Smooth muscle cell (in vitro differentiated cells): ENCODE measurements around the gene DTX1. TPM values are rescaled to one million over a fixed set of nuclear protein-coding genes. Genes with fewer than 3 reads are reported as not detected.

Source experiments
- DNase-seq: peaks from one replicate; lab custom pipeline; 2025; ENCODE audit not compliant: unreplicated experiment; lab: John Stamatoyannopoulos, UW
- H2AFZ ChIP-seq: fragments of 200-600 bp; sonication (generic); 2 replicates; pipeline ENCODE4 v1.6.0; 2016; ENCODE audit warnings: antibody characterized with exemption, low read depth, mild to moderate bottlenecking
- H3F3A ChIP-seq: fragments of 200-600 bp; sonication (generic); 2 replicates; pipeline ENCODE4 v1.6.0; 2017; ENCODE audit warnings: antibody characterized with exemption, low read depth
- H3K27ac ChIP-seq: fragments of 200-600 bp; sonication (generic); 2 replicates; pipeline ENCODE4 v1.5.1; 2016; ENCODE audit warnings: low read depth, mild to moderate bottlenecking
- H3K27me3 ChIP-seq: fragments of 200-600 bp; sonication (generic); 2 replicates; pipeline ENCODE4 v1.6.1; 2016; ENCODE audit warnings: low read depth, mild to moderate bottlenecking
- H3K36me3 ChIP-seq: fragments of 200-600 bp; sonication (generic); 2 replicates; pipeline ENCODE4 v1.5.1; 2016; ENCODE audit warnings: low read depth
- H3K4me1 ChIP-seq: fragments of 200-600 bp; sonication (generic); 2 replicates; pipeline ENCODE4 v1.5.1; 2016; ENCODE audit warnings: low read depth
- H3K4me2 ChIP-seq: fragments of 200-600 bp; sonication (generic); 2 replicates; pipeline ENCODE4 v1.6.0; 2016; ENCODE audit warnings: mild to moderate bottlenecking
- H3K4me3 ChIP-seq: fragments of 200-600 bp; sonication (generic); 2 replicates; pipeline ENCODE4 v1.5.1; 2016; ENCODE audit warnings: mild to moderate bottlenecking
- H3K79me2 ChIP-seq: fragments of 200-600 bp; sonication (generic); 2 replicates; pipeline ENCODE4 v1.6.0; 2016; ENCODE audit warnings: low read depth, mild to moderate bottlenecking
- H3K9ac ChIP-seq: fragments of 200-600 bp; sonication (generic); 2 replicates; pipeline ENCODE4 v1.6.0; 2016; ENCODE audit warnings: low read depth
- H3K9me3 ChIP-seq: fragments of 200-600 bp; sonication (generic); replicated peaks from 2 replicates; pipeline ENCODE4 v1.5.1; 2016; ENCODE audit warnings: low read depth
- H4K20me1 ChIP-seq: fragments of 200-600 bp; sonication (generic); 2 replicates; pipeline ENCODE4 v1.6.0; 2016; ENCODE audit warnings: low read depth
- whole genome bisulfite sequencing: methylation state at CpG from one replicate; pipeline ENCODE4 v1.1.7; 2016; ENCODE audit warnings: low lambda C conversion rate; 5-methylcytosine and 5-hydroxymethylcytosine counted together
- polyA plus RNA-seq: library from polyadenylated mRNA; unstranded; fragments of >200 nt; fragmentation: Nextera tagmentation; extraction: Ambion mirVana; gene quantifications from 2 replicates; pipeline ENCODE4 v1.2.1, GENCODE V29; 2016
- total RNA-seq: library from RNA; depleted of rRNA; stranded (reverse); fragments of >200 nt; gene quantifications from 2 replicates; pipeline ENCODE4 v1.2.3, GENCODE V29; 2014
- TF ChIP-seq, protein P1 (sequence below): fragments of 200-600 bp; sonication (generic); IDR thresholded peaks from 2 replicates; pipeline ENCODE4 v1.5.1; 2017; ENCODE audit warnings: borderline replicate concordance, mild to moderate bottlenecking, antibody characterized with exemption; ENCODE audit not compliant: insufficient read depth, poor library complexity, severe bottlenecking

DTX1 gene
- total and polyA plus RNA-seq, 2 experiments from 2014 or later = 0.09 to 1.1 TPM

DNA sequence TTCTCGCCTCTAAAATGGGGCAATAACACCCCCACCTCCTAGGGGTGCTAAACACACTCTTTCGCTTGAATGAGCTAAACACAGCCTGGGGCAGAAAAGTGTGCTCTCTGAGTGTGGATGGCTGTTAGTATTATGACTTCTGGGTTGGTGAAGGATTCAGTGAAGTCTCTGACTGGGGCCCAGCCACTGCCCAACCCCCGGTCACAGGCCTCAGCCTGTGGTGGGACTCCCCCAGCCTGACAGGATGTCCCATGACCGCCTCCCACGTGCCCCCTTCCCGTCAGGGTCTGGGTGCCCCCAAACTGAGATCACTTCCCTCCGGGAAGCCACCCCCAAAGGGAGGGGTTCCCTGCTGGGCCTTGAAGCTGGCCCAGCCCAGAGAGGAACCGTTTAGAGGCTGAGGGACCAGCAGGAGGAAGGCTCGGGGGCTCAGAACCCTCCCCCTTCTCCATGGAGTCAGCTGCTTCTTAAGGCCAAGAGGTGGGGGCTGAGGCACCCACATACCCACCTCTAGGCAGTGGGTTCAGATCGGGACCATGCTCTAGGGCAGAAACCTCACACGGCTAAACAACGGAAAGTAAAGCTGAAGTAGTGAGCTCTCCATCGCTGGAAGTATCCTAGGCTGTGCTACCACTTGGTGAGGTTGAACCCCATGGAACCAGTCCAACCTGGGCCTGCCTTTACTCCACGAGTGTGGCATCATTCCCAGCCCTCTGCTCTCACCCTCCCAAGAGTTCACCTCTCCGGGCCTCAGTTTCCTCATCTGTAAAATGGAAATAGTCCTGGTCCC, 13.8 kb downstream of the DTX1 start:
- Histone ChIP-seq H3K9me3 (no peaks in the 10 kb centered on the region), H3K79me2 (no peaks in the 10 kb centered on the region), H3K27ac (no peak overlapping the region), H3K27me3 (peaks cover 12% of the 10 kb centered on the region), H3F3A (no peaks in the 10 kb centered on the region), H2AFZ (no peak overlapping the region), H3K4me2 (no peak overlapping the region), H3K4me1 (no peaks in the 10 kb centered on the region), H4K20me1 (no peaks in the 10 kb centered on the region), H3K4me3 (no peak overlapping the region), H3K9ac (no peak overlapping the region), H3K36me3 (no peaks in the 10 kb centered on the region)
- no peak for DNase-seq
- TF ChIP-seq, protein P1, sequence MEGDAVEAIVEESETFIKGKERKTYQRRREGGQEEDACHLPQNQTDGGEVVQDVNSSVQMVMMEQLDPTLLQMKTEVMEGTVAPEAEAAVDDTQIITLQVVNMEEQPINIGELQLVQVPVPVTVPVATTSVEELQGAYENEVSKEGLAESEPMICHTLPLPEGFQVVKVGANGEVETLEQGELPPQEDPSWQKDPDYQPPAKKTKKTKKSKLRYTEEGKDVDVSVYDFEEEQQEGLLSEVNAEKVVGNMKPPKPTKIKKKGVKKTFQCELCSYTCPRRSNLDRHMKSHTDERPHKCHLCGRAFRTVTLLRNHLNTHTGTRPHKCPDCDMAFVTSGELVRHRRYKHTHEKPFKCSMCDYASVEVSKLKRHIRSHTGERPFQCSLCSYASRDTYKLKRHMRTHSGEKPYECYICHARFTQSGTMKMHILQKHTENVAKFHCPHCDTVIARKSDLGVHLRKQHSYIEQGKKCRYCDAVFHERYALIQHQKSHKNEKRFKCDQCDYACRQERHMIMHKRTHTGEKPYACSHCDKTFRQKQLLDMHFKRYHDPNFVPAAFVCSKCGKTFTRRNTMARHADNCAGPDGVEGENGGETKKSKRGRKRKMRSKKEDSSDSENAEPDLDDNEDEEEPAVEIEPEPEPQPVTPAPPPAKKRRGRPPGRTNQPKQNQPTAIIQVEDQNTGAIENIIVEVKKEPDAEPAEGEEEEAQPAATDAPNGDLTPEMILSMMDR = no peak
- WGBS = 83% methylated on average over 15 of the region's 15 CpGs

DNA sequence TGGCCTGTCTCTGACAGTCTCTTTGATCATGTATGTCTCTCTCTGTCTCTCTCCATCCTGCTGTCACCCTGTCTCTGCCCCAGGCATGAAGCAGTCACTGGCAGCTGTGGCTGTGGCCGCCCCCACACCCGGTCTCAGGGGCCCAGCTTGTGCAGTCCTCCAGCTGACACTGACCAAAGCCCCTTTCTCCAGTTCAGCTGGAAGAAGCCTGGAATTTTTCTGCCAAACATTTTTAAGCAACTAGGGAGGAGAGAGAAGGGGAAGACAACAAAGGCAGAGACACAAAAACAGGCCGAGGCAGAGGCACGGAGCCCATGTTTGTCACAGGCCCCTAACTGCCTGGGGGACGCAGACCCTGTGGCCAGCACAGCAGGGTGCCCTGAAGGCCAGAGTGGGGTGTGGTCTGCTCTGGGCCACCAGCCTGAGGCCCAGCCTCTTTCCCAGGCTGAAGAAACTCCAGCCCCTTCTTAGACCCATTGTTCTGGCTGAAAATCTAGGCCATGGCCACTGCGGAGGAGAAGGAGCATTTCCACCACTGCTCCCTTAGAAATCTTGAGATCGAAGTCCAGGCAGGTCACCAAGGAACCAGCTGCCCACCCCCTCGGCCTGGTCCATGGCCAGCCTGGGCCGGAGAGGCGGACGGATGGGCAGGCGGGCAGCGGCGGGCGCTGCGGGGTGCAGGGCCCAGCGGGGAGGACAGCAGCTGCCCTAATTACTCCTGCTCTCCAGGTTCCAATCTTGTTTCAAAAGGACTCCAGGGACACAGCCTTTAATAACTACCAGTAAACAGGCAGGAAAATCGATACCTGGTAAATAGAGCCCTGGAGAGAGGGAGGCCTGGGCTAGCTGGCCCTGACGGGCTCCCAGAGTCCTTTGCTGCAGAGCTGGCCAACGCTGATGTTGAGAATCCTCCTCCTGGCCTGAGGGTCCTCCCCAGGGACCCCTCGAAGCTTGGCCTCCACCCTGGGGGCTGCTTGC, 14.9 kb downstream of the DTX1 start:
- Histone ChIP-seq H3K4me2 (no peak overlapping the region), H3K36me3 (no peaks in the 10 kb centered on the region), H3K27ac (no peak overlapping the region), H3K27me3 (peaks cover 23% of the 10 kb centered on the region), H3K9me3 (no peaks in the 10 kb centered on the region), H3K4me1 (no peaks in the 10 kb centered on the region), H3F3A (no peaks in the 10 kb centered on the region), H4K20me1 (no peaks in the 10 kb centered on the region), H3K4me3 (no peak overlapping the region), H2AFZ (no peak overlapping the region), H3K9ac (no peak overlapping the region), H3K79me2 (no peaks in the 10 kb centered on the region)
- TF ChIP-seq, protein P1 = no peak
- no peak for DNase-seq
- WGBS = 82% methylated on average over 21 of the region's 21 CpGs

DNA sequence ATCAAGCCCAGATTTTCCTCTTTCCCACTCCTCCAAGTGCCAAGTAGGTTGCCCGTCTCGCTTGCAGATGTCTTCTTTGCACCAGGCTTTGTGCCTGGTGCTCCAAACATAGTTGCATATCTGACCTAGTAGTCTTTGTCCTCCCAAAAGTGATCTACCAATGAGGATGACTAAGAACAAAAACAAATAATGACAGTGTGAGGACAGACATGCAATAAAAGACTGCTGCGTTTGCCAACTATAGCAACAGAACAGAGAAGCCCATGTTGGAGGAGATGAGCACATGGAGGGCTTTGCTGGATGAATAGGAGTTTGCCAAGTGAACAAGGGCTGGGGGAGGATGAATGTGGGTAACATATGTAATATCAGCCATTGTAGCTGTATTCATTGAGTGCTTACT, 15.6 kb downstream of the DTX1 start:
- Histone ChIP-seq H3F3A (no peaks in the 10 kb centered on the region), H3K4me3 (no peak overlapping the region), H3K36me3 (no peaks in the 10 kb centered on the region), H3K27me3 (peaks cover 31% of the 10 kb centered on the region), H4K20me1 (no peaks in the 10 kb centered on the region), H3K9me3 (no peaks in the 10 kb centered on the region), H3K4me1 (no peaks in the 10 kb centered on the region), H3K9ac (no peak overlapping the region), H3K4me2 (no peak overlapping the region), H3K27ac (no peak overlapping the region), H2AFZ (no peak overlapping the region), H3K79me2 (no peaks in the 10 kb centered on the region)
- no peak for DNase-seq
- WGBS = 77% methylated on average over 3 of the region's 3 CpGs
- TF ChIP-seq, protein P1 = no peak
